T follicular helper cell (primary cell): Measurements from ENCODE around the gene PAFAH2.

ENCODE experiments used
- DNase-seq: peaks from one replicate; pipeline ENCODE4 v3.0.0-alpha.2; 2020; ENCODE audit warnings: low read depth

PAFAH2 gene

GRCh38 chr1:26014179-26014578 is 16.3 kb upstream of the PAFAH2 start:
- no peak for DNase-seq

- DNase-seq: no peak
Observed at GRCh38 chr1:26012864-26013263, 15.0 kb upstream of the PAFAH2 start.

- DNase-seq: no peak
Observed at GRCh38 chr1:26010825-26011224, 13.0 kb upstream of the PAFAH2 start.

GRCh38 chr1:26009796-26010447 is 12.1 kb upstream of the PAFAH2 start:
- DNase-seq: no peak

GRCh38 chr1:26006710-26007109 is 8.8 kb upstream of the PAFAH2 start:
- no peak for DNase-seq

- DNase-seq: no peak
Observed at GRCh38 chr1:26005434-26006105, 7.7 kb upstream of the PAFAH2 start.

- DNase-seq: no peak
Observed at GRCh38 chr1:26003756-26004155, 5.9 kb upstream of the PAFAH2 start.

- DNase-seq: no peak
Observed at GRCh38 chr1:26003262-26003661, 5.4 kb upstream of the PAFAH2 start.

GRCh38 chr1:25999041-25999800 is 1.4 kb upstream of the PAFAH2 start:
- no peak for DNase-seq

- no peak for DNase-seq
Observed at GRCh38 chr1:25996966-25997827, 666 bp downstream of the PAFAH2 start.

- no peak for DNase-seq
Observed at GRCh38 chr1:25994402-25995150, 3.3 kb downstream of the PAFAH2 start.

- DNase-seq: no peak
Observed at GRCh38 chr1:25993197-25993951, 4.5 kb downstream of the PAFAH2 start.

- no peak for DNase-seq
Observed at GRCh38 chr1:25992689-25993171, 5.1 kb downstream of the PAFAH2 start.

GRCh38 chr1:25991937-25992688 is 5.8 kb downstream of the PAFAH2 start:
- no peak for DNase-seq

- no peak for DNase-seq
Observed at GRCh38 chr1:25990702-25991395, 7.0 kb downstream of the PAFAH2 start.

- no peak for DNase-seq
Observed at GRCh38 chr1:25990251-25990650, 7.6 kb downstream of the PAFAH2 start.

- no peak for DNase-seq
Observed at GRCh38 chr1:25989440-25990234, 8.2 kb downstream of the PAFAH2 start.

GRCh38 chr1:25987951-25988350 is 9.9 kb downstream of the PAFAH2 start:
- no peak for DNase-seq
